ENCODE data around the gene FBN1. TPM values are rescaled to one million over a fixed set of nuclear protein-coding genes. Genes with fewer than 3 reads are reported as not detected.

The FBN1 gene
- total and polyA plus RNA-seq, 4 experiments from 2014 or later, result 0.20 to 0.22 TPM; not detected in 2

DNA sequence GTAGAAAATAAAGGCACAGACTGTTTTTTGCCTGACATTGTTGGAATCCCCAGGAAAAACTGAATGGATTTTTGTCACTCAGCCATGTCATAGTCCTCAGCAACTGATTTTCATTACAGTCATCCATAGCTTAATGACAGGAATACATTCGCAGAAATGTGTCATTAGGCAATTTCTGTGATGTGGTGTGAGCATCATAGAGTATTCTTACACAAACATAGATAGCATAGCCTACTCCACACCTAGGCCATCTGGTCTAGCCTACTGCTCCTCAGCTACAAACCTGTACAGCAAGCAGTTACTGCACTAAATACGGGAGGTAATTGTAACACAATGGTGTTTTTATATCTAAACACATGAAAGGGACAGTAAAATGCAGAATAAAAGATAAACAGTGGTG, 34.4 kb upstream of the FBN1 start:
- Histone ChIP-seq H3K27me3 (ENCODE audit: insufficient read depth, low read length) (no peaks in the 10 kb centered on the region), H3K27ac (ENCODE audit: low read depth, low read length) (no peak overlapping the region), H3K36me3 (ENCODE audit: insufficient read depth, low read length) (no peaks in the 10 kb centered on the region), H3K4me3 (ENCODE audit: low read length in 2 of 2) (no peak overlapping the region), H3K9me3 (ENCODE audit: control insufficient read depth in 1 of 2, low read length in 2 of 2) (no peaks in the 10 kb centered on the region), H3K4me1 (ENCODE audit: insufficient read depth, low read length) (no peaks in the 10 kb centered on the region)
- Mint-ChIP-seq H3K27ac (no peak overlapping the region), H3K9me3 (peaks cover 0 to 3% (median under 1%) of the 10 kb centered on the region in 8 donors), H3K4me3 (no peak overlapping the region), H3K4me1 (no peaks in the 10 kb centered on the region), H3K27me3 (peaks cover 0 to 3% of the 10 kb centered on the region in 2 donors), H3K36me3 (peaks cover 0 to 3% of the 10 kb centered on the region in 2 donors)
- intact Hi-C loops (cut with micrococcal nuclease), result no loop called here
- no peak for DNase-seq
- CTCF ChIA-PET (ENCODE audit: partially characterized antibody), result no interaction called here
- POLR2A ChIA-PET (ENCODE audit: partially characterized antibody), result no interaction called here

DNA sequence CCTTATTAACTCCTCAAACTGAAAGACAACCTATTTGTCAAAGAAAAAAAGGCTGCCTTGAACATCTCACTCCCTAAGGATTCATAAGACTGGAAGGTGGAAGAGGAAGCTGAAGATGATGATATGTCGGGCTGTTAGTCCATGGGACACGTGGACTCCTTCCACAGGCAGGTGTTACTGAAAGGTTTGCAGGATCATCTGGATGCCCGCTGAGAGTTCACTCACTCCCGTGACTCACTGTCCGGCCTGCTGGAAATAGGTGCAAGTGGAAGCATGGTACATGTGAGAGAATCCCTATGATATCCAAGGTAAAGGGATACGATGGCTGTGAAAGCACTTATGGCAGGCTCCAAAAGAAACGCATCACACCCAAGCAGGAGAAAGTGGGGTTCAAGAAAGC, 33.3 kb upstream of the FBN1 start:
- Histone ChIP-seq H3K4me3 (ENCODE audit: low read length in 2 of 2) (no peak overlapping the region), H3K4me1 (ENCODE audit: insufficient read depth, low read length) (no peaks in the 10 kb centered on the region), H3K27ac (ENCODE audit: low read depth, low read length) (no peak overlapping the region), H3K9me3 (ENCODE audit: control insufficient read depth in 1 of 2, low read length in 2 of 2) (no peaks in the 10 kb centered on the region), H3K36me3 (ENCODE audit: insufficient read depth, low read length) (no peaks in the 10 kb centered on the region), H3K27me3 (ENCODE audit: insufficient read depth, low read length) (no peaks in the 10 kb centered on the region)
- peaks cover 0 to 3% of the 10 kb centered on the region in 2 donors for H3K27me3 Mint-ChIP-seq
- H3K9me3 Mint-ChIP-seq, result no peaks in the 10 kb centered on the region
- no peak overlapping the region for H3K4me3 Mint-ChIP-seq
- ChIA-PET CTCF (ENCODE audit: partially characterized antibody) (interaction anchor here (1.0 kb wide), 1 partner anchor 9 kb away, joined by 3 read pairs; no protein-coding TSS in a partner anchor), POLR2A (ENCODE audit: partially characterized antibody) (interaction anchor here (0.6 kb wide), 1 partner anchor 1157 kb away, joined by 3 read pairs; no protein-coding TSS in a partner anchor)
- H3K36me3 Mint-ChIP-seq, result no peaks in the 10 kb centered on the region
- intact Hi-C loops (cut with micrococcal nuclease), result no loop called here
- no peaks in the 10 kb centered on the region for H3K4me1 Mint-ChIP-seq
- no peak for DNase-seq
- no peak overlapping the region for H3K27ac Mint-ChIP-seq

DNA sequence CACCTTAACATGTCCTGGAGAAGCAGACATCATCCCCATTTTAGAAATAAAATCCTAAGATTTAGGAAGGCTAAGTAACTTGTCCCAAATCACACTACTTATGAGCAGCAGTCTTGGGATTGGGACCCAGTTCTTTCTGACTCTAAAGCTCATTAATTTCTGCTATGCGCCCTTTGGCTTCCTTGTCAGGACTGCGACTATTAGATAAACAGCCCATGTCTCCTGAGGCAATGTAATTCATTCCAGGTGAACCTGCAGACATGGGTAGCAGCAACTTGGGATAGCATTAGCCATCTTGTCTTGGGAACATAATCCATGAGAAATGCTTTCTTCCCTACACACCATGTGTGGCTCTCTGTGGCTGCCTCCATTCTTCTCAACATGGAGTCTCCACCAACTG, 32.3 kb upstream of the FBN1 start:
- Histone ChIP-seq H3K36me3 (ENCODE audit: insufficient read depth, low read length) (no peaks in the 10 kb centered on the region), H3K9me3 (ENCODE audit: control insufficient read depth in 1 of 2, low read length in 2 of 2) (no peaks in the 10 kb centered on the region), H3K4me3 (ENCODE audit: low read length in 2 of 2) (no peak overlapping the region), H3K27me3 (ENCODE audit: insufficient read depth, low read length) (no peaks in the 10 kb centered on the region), H3K27ac (ENCODE audit: low read depth, low read length) (no peak overlapping the region), H3K4me1 (ENCODE audit: insufficient read depth, low read length) (no peaks in the 10 kb centered on the region)
- POLR2A ChIA-PET (ENCODE audit: partially characterized antibody), result no interaction called here
- intact Hi-C loops (cut with micrococcal nuclease), result no loop called here
- H3K27me3 Mint-ChIP-seq, result peaks cover 0 to 3% of the 10 kb centered on the region in 2 donors
- no peak overlapping the region for H3K27ac Mint-ChIP-seq
- H3K4me3 Mint-ChIP-seq, result no peak overlapping the region
- CTCF ChIA-PET (ENCODE audit: partially characterized antibody), result interaction anchor here (1.0 kb wide), 1 partner anchor 8 kb away, joined by 3 read pairs; no protein-coding TSS in a partner anchor
- no peak for DNase-seq
- H3K36me3 Mint-ChIP-seq, result no peaks in the 10 kb centered on the region
- no peaks in the 10 kb centered on the region for H3K4me1 Mint-ChIP-seq
- H3K9me3 Mint-ChIP-seq, result no peaks in the 10 kb centered on the region

DNA sequence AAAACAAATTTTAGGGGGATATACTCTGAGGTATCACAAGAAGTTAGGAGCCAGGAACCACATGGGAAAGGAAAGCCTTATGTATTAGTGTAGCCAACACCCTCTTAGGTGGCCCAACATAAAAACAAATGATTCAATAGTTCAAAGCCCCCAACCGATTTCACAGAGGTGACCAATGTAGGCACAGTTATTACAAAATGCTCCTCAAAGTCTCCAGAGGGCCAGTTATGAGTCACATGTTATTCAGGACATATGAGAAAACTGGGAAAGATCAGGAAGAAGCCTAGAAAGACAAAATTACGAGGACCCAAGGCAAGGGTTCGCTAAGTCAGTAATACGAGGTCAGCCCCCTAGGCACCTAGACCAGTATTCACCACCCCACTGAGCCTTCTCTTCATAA, 29.9 kb upstream of the FBN1 start:
- no peaks in the 10 kb centered on the region for H3K4me1 Mint-ChIP-seq
- Histone ChIP-seq H3K27me3 (ENCODE audit: insufficient read depth, low read length) (no peaks in the 10 kb centered on the region), H3K4me3 (ENCODE audit: low read length in 2 of 2) (no peak overlapping the region), H3K36me3 (ENCODE audit: insufficient read depth, low read length) (no peaks in the 10 kb centered on the region), H3K27ac (ENCODE audit: low read depth, low read length) (no peak overlapping the region), H3K9me3 (ENCODE audit: control insufficient read depth in 1 of 2, low read length in 2 of 2) (no peaks in the 10 kb centered on the region), H3K4me1 (ENCODE audit: insufficient read depth, low read length) (no peaks in the 10 kb centered on the region)
- no peaks in the 10 kb centered on the region for H3K9me3 Mint-ChIP-seq
- ChIA-PET POLR2A (ENCODE audit: partially characterized antibody) (no interaction called here), CTCF (ENCODE audit: partially characterized antibody) (no interaction called here)
- no peak overlapping the region for H3K4me3 Mint-ChIP-seq
- DNase-seq, result no peak
- no peak overlapping the region for H3K27ac Mint-ChIP-seq
- H3K36me3 Mint-ChIP-seq, result no peaks in the 10 kb centered on the region
- peaks cover 0 to 3% of the 10 kb centered on the region in 2 donors for H3K27me3 Mint-ChIP-seq
- intact Hi-C loops (cut with micrococcal nuclease), result no loop called here

DNA sequence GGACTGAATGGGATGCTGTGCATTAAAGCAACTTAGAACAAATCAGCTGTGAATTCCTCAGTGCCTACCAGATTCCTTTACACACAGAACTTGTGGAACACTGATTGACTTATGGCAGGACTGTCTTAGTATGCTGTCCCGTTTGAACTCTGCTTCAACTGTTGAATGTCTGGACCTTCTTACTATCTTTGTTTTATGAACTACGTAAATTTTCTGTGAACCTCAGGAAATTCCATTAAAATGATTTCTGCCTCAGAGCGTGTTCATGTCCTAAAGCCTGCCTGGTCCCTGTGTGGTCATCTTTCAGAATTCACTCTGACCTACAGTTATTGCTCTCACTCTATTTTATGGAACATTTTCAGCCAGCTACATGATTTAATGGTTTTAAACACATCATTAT, 29.4 kb upstream of the FBN1 start:
- Histone ChIP-seq H3K9me3 (ENCODE audit: control insufficient read depth in 1 of 2, low read length in 2 of 2) (no peaks in the 10 kb centered on the region), H3K4me1 (ENCODE audit: insufficient read depth, low read length) (no peaks in the 10 kb centered on the region), H3K27ac (ENCODE audit: low read depth, low read length) (no peak overlapping the region), H3K36me3 (ENCODE audit: insufficient read depth, low read length) (no peaks in the 10 kb centered on the region), H3K27me3 (ENCODE audit: insufficient read depth, low read length) (no peaks in the 10 kb centered on the region), H3K4me3 (ENCODE audit: low read length in 2 of 2) (no peak overlapping the region)
- CTCF ChIA-PET (ENCODE audit: partially characterized antibody), result no interaction called here
- no peaks in the 10 kb centered on the region for H3K36me3 Mint-ChIP-seq
- H3K4me3 Mint-ChIP-seq, result no peak overlapping the region
- no peaks in the 10 kb centered on the region for H3K9me3 Mint-ChIP-seq
- no peak overlapping the region for H3K27ac Mint-ChIP-seq
- no peaks in the 10 kb centered on the region for H3K4me1 Mint-ChIP-seq
- intact Hi-C loops (cut with micrococcal nuclease), result no loop called here
- POLR2A ChIA-PET (ENCODE audit: partially characterized antibody), result no interaction called here
- DNase-seq, result no peak
- H3K27me3 Mint-ChIP-seq, result peaks cover 0 to 3% of the 10 kb centered on the region in 2 donors

DNA sequence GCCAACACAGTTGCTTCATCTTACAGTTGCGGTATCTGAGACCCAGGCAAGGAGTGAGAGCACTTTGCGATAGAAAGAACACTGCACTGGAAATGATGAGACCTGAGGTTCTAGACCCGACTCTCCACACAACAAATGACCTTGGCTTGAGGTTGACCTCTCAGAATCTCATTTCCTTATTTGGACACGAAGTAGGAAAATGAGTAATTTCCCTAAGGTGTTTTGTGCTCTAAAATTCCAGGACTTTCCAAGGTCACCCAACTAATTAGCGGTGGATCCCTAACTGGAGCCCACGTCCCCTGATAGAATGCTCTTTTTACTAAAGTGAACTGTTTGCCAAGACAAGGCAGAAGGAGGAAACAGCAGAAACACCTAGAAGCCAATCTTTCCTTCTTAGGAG, 26.7 kb upstream of the FBN1 start:
- CTCF ChIA-PET (ENCODE audit: partially characterized antibody), result no interaction called here
- intact Hi-C loops (cut with micrococcal nuclease), result no loop called here
- Mint-ChIP-seq H3K4me3 (no peak overlapping the region), H3K27ac (no peak overlapping the region), H3K36me3 (no peaks in the 10 kb centered on the region), H3K4me1 (no peaks in the 10 kb centered on the region), H3K27me3 (peaks cover 0 to 3% of the 10 kb centered on the region in 2 donors), H3K9me3 (no peaks in the 10 kb centered on the region)
- Histone ChIP-seq H3K4me3 (ENCODE audit: low read length in 2 of 2) (no peak overlapping the region), H3K27me3 (ENCODE audit: insufficient read depth, low read length) (no peaks in the 10 kb centered on the region), H3K9me3 (ENCODE audit: control insufficient read depth in 1 of 2, low read length in 2 of 2) (no peaks in the 10 kb centered on the region), H3K36me3 (ENCODE audit: insufficient read depth, low read length) (no peaks in the 10 kb centered on the region), H3K4me1 (ENCODE audit: insufficient read depth, low read length) (no peaks in the 10 kb centered on the region), H3K27ac (ENCODE audit: low read depth, low read length) (no peak overlapping the region)
- no peak for DNase-seq
- POLR2A ChIA-PET (ENCODE audit: partially characterized antibody), result no interaction called here

DNA sequence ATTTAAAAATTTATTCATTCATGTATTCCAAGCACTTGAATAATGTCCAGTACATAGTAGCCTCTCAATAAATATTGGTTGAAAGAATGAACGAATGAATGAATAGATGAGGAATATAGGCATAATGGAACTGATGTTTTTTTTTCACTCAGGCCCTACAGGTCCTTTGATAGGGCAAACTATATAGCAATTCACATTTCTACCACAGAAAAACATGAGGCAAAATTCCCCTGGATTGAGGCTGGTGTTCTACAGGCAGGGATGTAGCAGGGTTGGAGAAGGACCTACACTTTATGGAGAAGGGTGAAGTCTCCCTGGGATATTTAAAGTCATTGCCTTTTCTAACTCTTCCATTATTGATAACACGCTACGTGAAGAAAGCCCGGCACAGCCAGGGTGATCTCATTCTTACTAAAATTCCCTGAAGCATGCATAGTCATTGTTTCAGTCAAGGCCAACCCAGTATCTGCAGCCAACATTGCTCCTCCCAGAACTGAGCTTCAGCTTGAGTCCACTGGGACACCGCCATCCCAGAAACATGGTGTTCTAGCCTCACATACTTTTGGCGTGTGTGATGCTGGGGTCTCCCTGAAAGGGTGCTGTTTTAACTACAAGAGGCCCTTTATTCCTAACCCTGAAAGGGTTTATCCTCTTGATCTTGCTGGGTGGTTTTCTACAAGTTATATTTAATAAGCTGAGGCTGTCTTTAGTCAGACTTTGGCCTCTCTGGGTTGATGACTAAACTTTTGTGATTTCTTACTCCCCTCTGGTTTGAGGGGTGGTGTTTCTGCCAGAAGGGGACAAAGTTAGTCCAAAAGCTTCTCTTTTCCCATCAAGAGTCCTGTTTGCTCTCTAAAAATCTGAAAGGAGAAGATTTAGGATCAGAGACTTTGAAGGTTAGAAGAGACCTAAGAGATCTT, 25.9 kb upstream of the FBN1 start:
- H3K4me3 Mint-ChIP-seq, result peak overlapping the region in 1 of 8 donors; percentile 7
- intact Hi-C loops (cut with micrococcal nuclease), result no loop called here
- H3K27ac Mint-ChIP-seq, result no peak overlapping the region
- H3K9me3 Mint-ChIP-seq, result no peaks in the 10 kb centered on the region
- H3K27me3 Mint-ChIP-seq, result peaks cover 0 to 2% of the 10 kb centered on the region in 2 donors
- POLR2A ChIA-PET (ENCODE audit: partially characterized antibody), result no interaction called here
- CTCF ChIA-PET (ENCODE audit: partially characterized antibody), result no interaction called here
- no peak overlapping the region for H3K4me3 ChIP-seq (ENCODE audit: low read length in 2 of 2)
- H3K4me1 ChIP-seq (ENCODE audit: insufficient read depth, low read length), result no peaks in the 10 kb centered on the region
- H3K27me3 ChIP-seq (ENCODE audit: insufficient read depth, low read length), result no peaks in the 10 kb centered on the region
- no peaks in the 10 kb centered on the region for H3K4me1 Mint-ChIP-seq
- H3K36me3 ChIP-seq (ENCODE audit: insufficient read depth, low read length), result no peaks in the 10 kb centered on the region
- H3K27ac ChIP-seq (ENCODE audit: low read depth, low read length), result no peak overlapping the region
- no peaks in the 10 kb centered on the region for H3K36me3 Mint-ChIP-seq
- no peaks in the 10 kb centered on the region for H3K9me3 ChIP-seq (ENCODE audit: control insufficient read depth in 1 of 2, low read length in 2 of 2)
- DNase-seq, result no peak

Data from CD4-positive, alpha-beta memory T cell (primary cell).